A673 (cell line): Measurements from ENCODE around the gene ZNF554.

Source experiments
- EZH2 ChIP-seq: fragments of 200-600 bp; sonication (generic); IDR thresholded peaks from 2 replicates; pipeline ENCODE4 v1.6.1; 2017; ENCODE audit warnings: borderline replicate concordance, low read depth, mild to moderate bottlenecking, mixed read lengths, antibody characterized with exemption, low read length; ENCODE audit not compliant: poor library complexity, severe bottlenecking
- TF ChIP-seq, protein P1 (sequence below): fragments of 300-800, 200-600 bp; sonication (generic); conservative IDR thresholded peaks from 2 replicates; pipeline ENCODE4 v1.5.1; 2017; ENCODE audit warnings: low read depth, mild to moderate bottlenecking, antibody characterized with exemption, low read length, moderate library complexity, mixed read lengths

DNA sequence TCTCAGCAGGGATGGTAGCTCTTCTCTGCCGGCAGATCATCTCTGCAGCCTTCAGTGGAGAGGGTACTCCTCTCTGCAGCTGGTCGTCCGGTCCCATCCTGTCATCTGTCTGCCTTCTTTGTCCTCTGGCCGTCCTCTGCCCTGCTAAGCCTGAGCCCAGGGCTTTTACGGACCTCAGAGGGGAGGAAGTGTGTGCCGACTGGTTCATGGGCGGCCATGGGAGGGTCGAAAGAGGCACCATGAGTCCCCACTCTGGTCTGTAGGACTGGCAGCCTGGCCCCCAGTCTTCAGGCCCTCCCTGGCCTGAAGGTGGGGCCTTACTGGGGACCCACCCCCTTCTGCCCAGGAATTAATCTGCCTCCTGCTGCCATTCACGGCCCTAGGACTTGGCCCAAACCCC lies 4.0 kb downstream of the ZNF554 start:
- TF ChIP-seq, protein P1, sequence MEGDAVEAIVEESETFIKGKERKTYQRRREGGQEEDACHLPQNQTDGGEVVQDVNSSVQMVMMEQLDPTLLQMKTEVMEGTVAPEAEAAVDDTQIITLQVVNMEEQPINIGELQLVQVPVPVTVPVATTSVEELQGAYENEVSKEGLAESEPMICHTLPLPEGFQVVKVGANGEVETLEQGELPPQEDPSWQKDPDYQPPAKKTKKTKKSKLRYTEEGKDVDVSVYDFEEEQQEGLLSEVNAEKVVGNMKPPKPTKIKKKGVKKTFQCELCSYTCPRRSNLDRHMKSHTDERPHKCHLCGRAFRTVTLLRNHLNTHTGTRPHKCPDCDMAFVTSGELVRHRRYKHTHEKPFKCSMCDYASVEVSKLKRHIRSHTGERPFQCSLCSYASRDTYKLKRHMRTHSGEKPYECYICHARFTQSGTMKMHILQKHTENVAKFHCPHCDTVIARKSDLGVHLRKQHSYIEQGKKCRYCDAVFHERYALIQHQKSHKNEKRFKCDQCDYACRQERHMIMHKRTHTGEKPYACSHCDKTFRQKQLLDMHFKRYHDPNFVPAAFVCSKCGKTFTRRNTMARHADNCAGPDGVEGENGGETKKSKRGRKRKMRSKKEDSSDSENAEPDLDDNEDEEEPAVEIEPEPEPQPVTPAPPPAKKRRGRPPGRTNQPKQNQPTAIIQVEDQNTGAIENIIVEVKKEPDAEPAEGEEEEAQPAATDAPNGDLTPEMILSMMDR: no peak
- no peak for TF ChIP-seq EZH2
